GM19099 (cell line): ENCODE data around the gene ELP2.

ENCODE experiments used
- POLR2A ChIP-seq: IDR thresholded peaks from 3 replicates; pipeline ENCODE4 v1.6.1; 2011; ENCODE audit warnings: low read depth; ENCODE audit not compliant: insufficient read length; ENCODE audit errors: extremely low read depth

ELP2 gene

DNA sequence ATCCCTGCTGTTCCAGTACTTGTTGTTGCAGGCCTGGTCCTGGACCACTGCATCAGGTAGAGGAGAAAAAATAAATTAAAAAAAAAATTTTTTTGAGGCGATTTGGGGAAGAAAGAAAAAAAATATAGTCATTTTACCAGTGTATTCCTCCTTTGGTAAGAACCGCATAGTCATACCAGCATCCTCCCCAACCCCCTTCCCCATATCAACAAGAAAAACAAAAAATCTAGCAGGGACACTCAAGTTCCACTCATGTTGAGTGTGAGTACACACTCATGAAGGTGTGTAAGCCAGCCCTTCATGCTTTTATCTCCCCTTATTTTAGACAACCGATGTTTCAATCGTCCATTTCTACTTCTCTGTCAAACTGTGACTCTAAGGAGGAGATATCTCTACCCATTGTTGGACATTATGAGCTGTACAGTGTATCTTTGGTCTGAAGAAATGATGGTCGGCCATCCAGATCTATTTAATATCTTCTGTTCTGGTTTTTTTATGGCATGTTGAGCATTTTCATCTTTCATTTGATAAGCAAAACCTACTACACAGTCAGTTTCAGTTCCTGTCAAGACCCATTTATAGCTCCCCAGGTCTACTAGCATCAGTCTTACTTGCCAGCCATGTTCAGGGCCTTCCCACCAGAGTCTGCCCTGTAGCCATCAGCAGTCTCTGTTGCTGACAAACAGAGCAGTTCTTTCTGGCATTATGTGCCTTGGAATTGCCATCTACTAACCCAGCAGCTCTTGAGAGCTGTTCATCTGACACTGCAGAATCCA is 20.0 kb downstream of the ELP2 start:
- TF ChIP-seq POLR2A: no peak

DNA sequence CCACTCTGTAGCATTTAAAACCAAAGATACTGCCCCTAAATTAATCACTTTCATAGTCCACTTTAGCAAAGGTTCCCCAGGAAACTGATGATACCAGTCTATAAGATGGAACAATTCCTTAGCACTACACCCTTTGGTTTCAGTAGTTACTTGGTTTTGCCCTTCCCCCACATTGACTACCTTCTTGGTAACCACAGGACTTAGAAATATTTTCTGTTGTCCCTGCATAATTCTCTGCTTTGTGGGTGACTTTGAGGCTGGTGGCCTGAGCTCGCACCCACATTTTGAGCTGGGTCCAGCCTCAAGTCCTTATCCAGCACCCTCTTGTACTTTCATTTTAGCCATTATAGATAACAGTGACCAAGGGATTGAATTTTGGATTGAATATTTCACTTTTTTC is 23.1 kb downstream of the ELP2 start:
- no peak for TF ChIP-seq POLR2A

DNA sequence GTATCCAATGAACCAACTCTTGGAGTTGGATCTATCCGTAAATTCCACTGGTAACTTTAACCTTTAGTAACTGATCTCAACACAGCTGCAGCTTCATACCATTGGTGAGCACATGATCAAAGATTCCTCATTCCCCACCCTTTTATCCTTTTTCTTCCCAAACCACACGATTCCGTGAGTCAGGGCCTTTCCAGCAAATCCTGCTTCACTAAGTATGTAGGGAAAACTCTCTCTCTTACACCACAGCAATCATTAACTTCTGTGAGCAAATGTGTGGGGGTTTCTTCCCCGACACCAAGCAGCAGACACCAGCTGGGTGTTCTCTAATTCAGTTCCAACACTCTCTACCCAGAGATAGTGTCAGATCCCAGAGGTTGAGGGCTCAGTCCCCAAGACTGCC is 23.5 kb downstream of the ELP2 start:
- no peak for TF ChIP-seq POLR2A

DNA sequence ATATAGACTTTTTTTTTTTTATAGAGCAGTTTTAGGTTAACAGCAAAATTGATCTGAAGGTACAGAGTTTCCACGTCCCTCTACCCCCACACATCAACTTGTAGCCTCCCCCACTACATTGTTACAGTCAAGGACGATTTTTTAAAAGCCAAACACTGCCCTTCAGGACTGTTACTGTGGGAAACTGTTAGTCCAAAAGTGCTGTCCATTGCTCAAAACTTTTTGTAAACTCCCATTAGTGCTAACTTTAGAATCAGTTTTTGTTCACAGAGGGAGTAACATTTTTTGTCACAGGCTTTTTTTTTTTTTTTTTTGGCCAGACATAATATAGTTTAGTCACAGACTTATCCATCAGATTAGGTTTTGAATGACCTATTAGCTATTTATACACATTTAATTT is 24.1 kb downstream of the ELP2 start:
- TF ChIP-seq POLR2A: no peak

DNA sequence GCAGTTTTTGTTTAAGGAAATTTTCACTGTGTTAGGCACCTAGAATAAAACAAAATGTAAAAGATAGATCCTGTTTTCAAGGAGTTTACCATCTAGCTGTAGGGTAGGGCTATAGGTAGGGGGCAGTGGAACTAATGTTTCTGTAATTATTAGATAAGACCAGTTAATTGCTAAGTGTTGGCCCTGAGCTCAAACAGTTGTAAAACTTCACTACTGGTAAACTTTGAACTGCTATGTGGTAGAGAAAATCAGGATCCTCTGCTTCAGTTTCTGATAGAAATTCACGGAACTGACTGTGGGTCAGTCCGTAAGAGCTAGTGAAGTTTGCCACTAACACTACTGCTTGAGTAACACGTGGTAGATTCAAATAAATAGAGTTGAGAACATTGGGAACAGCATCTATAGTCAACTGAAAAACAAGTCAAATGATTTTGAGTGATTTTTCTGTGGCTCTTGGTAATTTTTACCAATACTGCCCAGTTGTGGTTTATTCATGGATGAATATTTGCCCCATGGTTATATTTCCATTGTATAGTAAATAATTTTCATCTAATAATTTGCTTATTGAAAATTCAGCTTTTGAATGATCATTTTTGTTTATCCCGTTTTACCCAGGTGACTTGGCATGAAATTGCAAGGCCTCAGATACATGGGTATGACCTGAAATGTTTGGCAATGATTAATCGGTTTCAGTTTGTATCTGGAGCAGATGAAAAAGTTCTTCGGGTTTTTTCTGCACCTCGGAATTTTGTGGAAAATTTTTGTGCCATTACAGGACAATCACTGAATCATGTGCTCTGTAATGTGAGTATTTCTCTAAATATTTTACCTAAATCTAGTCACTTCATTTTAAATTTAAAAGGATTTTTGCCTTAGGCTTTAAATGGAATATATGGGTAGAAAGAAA is 26.4 kb downstream of the ELP2 start:
- TF ChIP-seq POLR2A: no peak

DNA sequence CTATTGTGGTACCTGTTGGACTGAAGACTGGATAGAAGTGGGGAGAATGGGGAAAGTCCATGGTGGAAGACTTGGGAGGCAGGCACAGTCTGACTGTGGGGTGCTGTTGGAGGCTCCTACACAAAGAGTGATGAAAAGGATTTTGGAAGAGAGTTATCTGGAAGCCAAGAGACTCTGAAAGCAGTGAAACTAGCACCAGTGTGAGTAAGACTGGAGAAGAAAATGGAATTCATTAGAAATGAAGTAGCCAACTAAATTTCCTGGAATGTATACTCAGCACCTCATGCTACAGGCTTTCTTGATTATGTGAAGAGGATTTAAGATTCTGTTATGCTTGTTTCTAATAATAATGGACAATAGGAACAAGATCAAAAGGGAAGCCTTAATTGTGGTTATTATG is 27.7 kb downstream of the ELP2 start:
- no peak for TF ChIP-seq POLR2A

DNA sequence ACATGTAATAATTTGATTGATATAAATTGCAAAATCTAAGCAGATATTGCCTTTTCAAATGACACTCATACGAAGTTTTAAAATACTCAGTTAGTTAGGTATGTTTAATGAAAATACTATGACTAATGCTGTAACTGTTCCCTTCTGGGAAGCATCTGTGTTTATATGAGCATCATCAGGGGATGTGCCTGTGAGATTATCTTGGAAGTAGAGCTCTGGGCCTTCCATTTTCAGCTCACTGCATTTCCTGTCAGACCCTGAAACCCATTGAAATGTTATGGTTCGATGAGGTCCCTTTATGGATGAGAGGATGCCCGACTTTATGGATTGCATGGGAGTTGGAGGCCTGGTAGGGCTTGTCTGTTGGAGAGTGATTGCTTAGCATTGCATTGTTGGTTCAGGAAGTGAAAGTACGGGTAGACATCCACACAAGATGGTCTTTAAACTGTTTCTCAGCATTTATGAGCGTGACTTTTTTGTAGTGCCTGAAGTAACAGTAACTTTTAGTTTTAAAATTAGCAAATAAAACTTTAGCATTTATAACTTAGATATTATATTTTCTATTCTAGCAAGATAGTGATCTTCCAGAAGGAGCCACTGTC is 28.7 kb downstream of the ELP2 start:
- TF ChIP-seq POLR2A: no peak

DNA sequence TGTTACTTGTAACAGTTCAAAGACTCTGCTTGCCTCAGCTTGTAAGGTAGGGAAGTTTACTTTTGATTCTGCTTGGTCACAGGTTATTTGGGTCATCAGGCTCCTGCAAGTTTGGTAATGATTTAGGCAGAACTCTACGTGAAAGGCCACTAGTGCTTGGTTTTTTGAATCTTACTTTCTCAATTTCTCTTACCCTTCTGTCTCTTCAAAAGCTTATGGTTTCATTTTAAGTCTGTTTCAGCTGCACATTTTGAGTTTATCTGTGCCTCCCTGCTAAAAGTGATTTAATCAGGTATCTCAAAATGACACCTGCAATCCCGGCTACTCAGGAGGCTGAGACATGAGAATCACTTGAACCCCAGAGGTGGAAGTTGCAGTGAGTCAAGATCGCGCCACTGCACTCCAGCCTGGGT is 31.3 kb downstream of the ELP2 start:
- TF ChIP-seq POLR2A: no peak

DNA sequence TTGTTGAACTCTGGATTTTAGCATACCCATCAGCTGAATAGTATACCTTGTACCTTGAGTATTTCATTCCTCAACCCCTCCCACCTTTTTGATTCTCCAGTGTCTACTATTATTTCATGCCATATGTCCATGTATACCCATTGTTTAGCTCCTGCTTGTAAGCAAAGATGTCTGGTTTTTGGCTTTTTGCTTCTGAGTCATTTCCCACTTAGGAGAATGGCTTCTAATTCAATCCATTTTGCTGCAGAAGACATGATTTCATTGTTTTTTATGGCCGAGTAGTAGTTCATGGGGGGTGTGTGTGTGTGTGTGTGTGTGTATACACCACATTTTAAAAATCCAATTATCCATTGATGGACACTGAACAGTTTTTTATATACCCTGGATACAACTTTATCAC is 33.3 kb downstream of the ELP2 start:
- TF ChIP-seq POLR2A: no peak

DNA sequence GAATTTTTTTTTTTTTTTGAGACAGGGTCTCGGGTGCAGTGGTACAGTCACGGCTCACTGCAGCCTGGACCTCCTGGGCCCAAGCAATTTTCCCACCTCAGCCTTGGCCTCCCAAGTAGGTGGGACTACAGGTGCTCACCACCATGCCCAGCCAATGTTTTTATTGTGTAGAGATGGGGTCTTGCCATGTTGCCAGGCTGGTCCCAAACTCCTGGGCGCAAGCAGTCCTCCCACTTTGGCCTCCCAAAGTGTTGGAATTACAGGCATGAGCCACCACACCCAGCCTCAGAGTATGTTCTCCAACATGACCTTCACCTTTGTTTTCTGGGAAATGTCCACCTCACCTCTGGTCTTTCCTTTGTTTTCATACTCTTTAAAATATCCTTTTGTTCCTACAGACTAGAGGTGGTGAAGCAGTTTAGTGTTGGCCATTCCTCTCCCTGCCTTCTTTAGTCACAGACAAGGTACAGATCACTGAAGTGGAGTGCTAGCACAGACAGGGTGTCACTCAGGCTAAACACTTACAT is 38.1 kb downstream of the ELP2 start:
- TF ChIP-seq POLR2A: no peak

DNA sequence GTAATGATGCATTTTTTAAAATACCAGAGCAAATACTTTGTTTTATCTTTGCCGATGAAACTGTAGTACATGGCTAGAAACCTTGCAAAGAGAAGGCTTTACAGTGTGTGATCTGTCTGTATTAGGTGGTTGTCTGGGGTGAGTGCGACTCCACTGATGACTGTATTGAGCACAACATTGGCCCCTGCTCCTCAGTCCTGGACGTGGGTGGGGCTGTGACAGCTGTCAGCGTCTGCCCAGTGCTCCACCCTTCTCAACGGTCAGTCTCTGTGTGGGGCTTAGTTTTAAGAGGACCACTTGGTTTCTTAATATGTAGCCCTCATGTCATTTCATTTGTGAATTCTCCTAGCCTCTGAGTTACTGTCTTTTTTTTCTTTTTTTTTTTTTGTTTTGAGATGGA is 40.2 kb downstream of the ELP2 start:
- TF ChIP-seq POLR2A: no peak

DNA sequence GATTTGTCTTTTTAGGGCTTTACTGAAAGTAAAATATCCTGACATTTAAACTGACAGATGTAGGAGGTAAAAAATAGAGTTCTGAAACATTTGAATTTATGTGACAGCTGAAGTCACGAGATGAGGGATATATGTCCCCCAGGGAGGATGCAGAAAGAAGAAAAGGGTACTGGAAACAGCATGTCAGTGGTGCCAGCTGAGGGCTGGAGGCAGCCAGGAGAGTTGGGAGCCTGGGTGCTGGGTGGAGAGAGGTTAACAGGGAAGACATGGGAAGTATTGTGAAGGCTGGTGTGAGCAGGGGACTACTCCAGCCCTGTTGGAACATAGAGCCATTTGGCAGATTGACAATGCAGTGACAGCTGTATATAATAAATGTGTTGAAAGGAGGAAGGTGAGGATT is 45.8 kb downstream of the ELP2 start:
- no peak for TF ChIP-seq POLR2A

DNA sequence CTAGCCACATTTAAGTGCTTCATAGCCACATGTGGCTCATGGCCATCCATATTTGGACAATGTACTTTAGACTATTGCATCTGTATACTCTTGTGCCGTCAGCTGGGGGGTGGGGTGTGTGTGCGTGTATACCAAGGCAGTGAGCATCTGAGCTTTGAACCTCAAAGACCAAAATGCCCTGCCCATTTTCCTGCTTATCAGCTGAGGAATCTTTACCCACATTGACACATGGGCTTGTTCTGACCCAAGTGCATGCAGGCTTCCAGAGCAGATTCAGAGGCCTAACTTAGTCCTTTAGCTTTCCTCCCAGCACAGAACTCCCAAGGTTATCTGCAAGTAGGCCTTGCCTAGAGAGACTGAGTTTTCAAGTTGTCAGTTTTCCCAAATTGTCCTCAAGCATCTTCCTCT is 46.5 kb downstream of the ELP2 start:
- no peak for TF ChIP-seq POLR2A

DNA sequence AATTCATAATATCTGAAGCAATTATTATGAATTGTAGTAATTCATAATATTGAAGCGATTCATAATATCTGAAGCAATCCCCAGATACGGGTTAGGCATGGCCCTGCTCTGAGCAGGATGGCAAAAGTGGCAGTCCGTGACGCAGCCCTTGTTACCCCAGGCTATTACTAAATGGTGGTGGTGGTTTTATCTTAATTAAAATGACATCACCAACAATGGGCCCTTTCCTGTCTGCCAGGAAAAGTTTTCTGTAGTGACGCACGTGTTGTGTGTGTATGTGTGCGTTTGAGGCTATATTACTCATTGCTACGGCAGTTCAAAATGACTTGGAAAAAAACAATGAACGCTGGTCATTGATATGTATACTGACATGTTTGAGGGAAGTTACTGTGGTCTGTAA is 47.0 kb downstream of the ELP2 start:
- no peak for TF ChIP-seq POLR2A

DNA sequence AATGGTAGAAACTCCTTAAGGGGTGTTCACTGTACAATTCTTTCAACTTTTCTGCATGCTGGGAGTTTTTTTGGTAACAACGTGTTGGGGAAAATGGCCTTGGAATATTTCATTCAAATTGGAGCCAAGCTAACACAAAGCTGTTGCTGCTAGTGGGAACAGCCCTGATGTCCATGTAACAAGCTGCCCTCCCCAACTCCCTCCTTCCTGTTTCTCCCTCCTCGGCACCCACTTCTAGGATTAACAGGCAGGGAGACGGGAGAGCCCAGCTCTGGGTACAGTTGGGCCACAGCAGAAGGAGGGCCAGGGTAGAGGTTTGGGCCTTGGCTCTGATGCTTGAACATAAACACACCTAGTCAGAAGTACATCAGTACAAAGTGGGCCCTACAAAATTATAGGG is 48.2 kb downstream of the ELP2 start:
- no peak for TF ChIP-seq POLR2A
